Measurements from ENCODE around the gene EDN2. TPM values are rescaled to one million over a fixed set of nuclear protein-coding genes. Genes with fewer than 3 reads are reported as not detected.

EDN2 gene
- total and polyA plus RNA-seq, 2 of the 8 experiments (the other 6 are each of a cell fraction or from before 2014, with no cell fraction given), result 0.32 to 0.39 TPM

GRCh38 chr1:41464885-41465284 lies 19.6 kb downstream of the EDN2 start (continued):
- TF ChIP-seq ZNF274 (IDR thresholded peaks at IDR 0.05; ENCODE audit: borderline replicate concordance, extremely low read depth, low read length), result no peak
- no peak for TF ChIP-seq MAFK (IDR thresholded peaks at IDR 0.05; ENCODE audit: low read depth, low read length)
- TF ChIP-seq FOSL1 (IDR thresholded peaks at IDR 0.05; ENCODE audit: insufficient read depth, low read depth, low read length), result no peak
- TF ChIP-seq JUND (IDR thresholded peaks at IDR 0.05; ENCODE audit: low read length), result no peak
